A549 (cell line): ENCODE data around the gene FAM107B. TPM values are rescaled to one million over a fixed set of nuclear protein-coding genes. Genes with fewer than 3 reads are reported as not detected.
A peak's percentile ranks its signal among the peaks of the same experiment; 100 is the strongest.

Source experiments
- ATOH8 ChIP-seq: fragments of 250-450 bp; sonication (Bioruptor Pico); IDR thresholded peaks from 2 replicates; pipeline ENCODE4 v1.5.0; 2020; ENCODE audit warnings: low read depth, mild to moderate bottlenecking, moderate library complexity
- CBX8 ChIP-seq: fragments of 200-600 bp; sonication (generic); IDR thresholded peaks from 2 replicates; pipeline ENCODE4 v1.6.1; 2016
- CHD2 ChIP-seq: fragments of 150-350 bp; IDR thresholded peaks from 2 replicates; pipeline ENCODE4 v1.6.1; 2014; ENCODE audit warnings: low read length; ENCODE audit not compliant: partially characterized antibody
- E2F6 ChIP-seq: IDR thresholded peaks from 2 replicates; pipeline ENCODE4 v1.6.1; 2012; ENCODE audit warnings: low read depth, borderline replicate concordance
- EHF ChIP-seq: fragments of 250-450 bp; sonication (Bioruptor Pico); IDR thresholded peaks from 2 replicates; pipeline ENCODE4 v1.5.0; 2020; ENCODE audit warnings: mild to moderate bottlenecking
- ELK1 ChIP-seq: fragments of 150-350 bp; IDR thresholded peaks from 2 replicates; pipeline ENCODE4 v1.6.1; 2014; ENCODE audit warnings: low read depth, mild to moderate bottlenecking, low read length
- EP300 ChIP-seq, 2 experiments: fragments of >200 bp; sonication (Bioruptor Twin); formaldehyde crosslinking; IDR thresholded peaks; 2 replicates in 1 of 2; 3 replicates in 1 of 2; pipeline ENCODE4 v1.6.1; 2016 to 2017
- FOSB ChIP-seq: fragments of 250-450 bp; sonication (Bioruptor Pico); IDR thresholded peaks from 2 replicates; pipeline ENCODE4 v1.5.0; 2020; ENCODE audit warnings: mild to moderate bottlenecking, moderate library complexity
- FOSL2 ChIP-seq, 2 experiments: fragments of 450-650 bp in 1 of 2; fragments of >200 bp in 1 of 2; sonication (Bioruptor Twin) in 1 of 2; formaldehyde crosslinking; IDR thresholded peaks; 2 replicates each; pipeline versions ENCODE4 v1.5.0 to v1.6.1; 2016 to 2020; ENCODE audit warnings: mild to moderate bottlenecking in 1 of 2, moderate library complexity in 1 of 2
- FOXS1 ChIP-seq: fragments of 250-450 bp; sonication (Bioruptor Pico); IDR thresholded peaks from 2 replicates; pipeline ENCODE4 v1.5.0; 2020; ENCODE audit warnings: mild to moderate bottlenecking, moderate library complexity
- GATA3 ChIP-seq: IDR thresholded peaks from 2 replicates; pipeline ENCODE4 v1.6.1; 2012; ENCODE audit warnings: borderline replicate concordance
- HDAC2 ChIP-seq: fragments of 200-600 bp; sonication (generic); IDR thresholded peaks from 2 replicates; pipeline ENCODE4 v1.6.1; 2016
- HES2 ChIP-seq: fragments of >200 bp; sonication (Bioruptor Twin); formaldehyde crosslinking; IDR thresholded peaks from 2 replicates; pipeline ENCODE4 v1.6.1; 2016
- HEYL ChIP-seq: fragments of 250-450 bp; sonication (Bioruptor Pico); IDR thresholded peaks from 2 replicates; pipeline ENCODE4 v1.8.0; 2021; ENCODE audit warnings: mild to moderate bottlenecking, moderate library complexity
- JUNB ChIP-seq: fragments of >200 bp; sonication (Bioruptor Twin); formaldehyde crosslinking; IDR thresholded peaks from 2 replicates; pipeline ENCODE4 v1.6.1; 2016
- MYC ChIP-seq: IDR thresholded peaks from 2 replicates; pipeline ENCODE4 v1.6.1; 2012; ENCODE audit warnings: mild to moderate bottlenecking, inconsistent platforms, low read length, improper control_type of control experiment, borderline replicate concordance
- NFE2L2 ChIP-seq: fragments of 150-350 bp; conservative IDR thresholded peaks from 2 replicates; pipeline ENCODE4 v1.6.1; 2014; ENCODE audit warnings: low read length
- NPAS2 ChIP-seq: fragments of 250-450 bp; sonication (Bioruptor Pico); IDR thresholded peaks from 2 replicates; pipeline ENCODE4 v1.8.0; 2022; ENCODE audit warnings: mild to moderate bottlenecking, moderate library complexity, borderline replicate concordance
- PHF8 ChIP-seq: fragments of 200-600 bp; sonication (generic); IDR thresholded peaks from 2 replicates; pipeline ENCODE4 v1.6.1; 2016; ENCODE audit warnings: low read depth, mild to moderate bottlenecking, antibody characterized with exemption, moderate library complexity, borderline replicate concordance
- POLR2A ChIP-seq: IDR thresholded peaks from 2 replicates; pipeline ENCODE4 v1.6.1; 2012; ENCODE audit warnings: mild to moderate bottlenecking, low read length
- RARB ChIP-seq: fragments of 250-450 bp; sonication (Bioruptor Pico); IDR thresholded peaks from 2 replicates; pipeline ENCODE4 v1.8.0; 2021; ENCODE audit warnings: mild to moderate bottlenecking, moderate library complexity
- REST ChIP-seq: fragments of 200-600 bp; sonication (generic); IDR thresholded peaks from 2 replicates; pipeline ENCODE4 v1.6.1; 2016; ENCODE audit warnings: antibody characterized with exemption, mild to moderate bottlenecking, moderate library complexity
- RFX5 ChIP-seq: fragments of 450-650 bp; IDR thresholded peaks from 2 replicates; pipeline ENCODE4 v1.7.1; 2014; ENCODE audit warnings: antibody characterized with exemption, mild to moderate bottlenecking, moderate library complexity
- TP53 ChIP-seq: fragments of 250-450 bp; sonication (Bioruptor Pico); IDR thresholded peaks from 2 replicates; pipeline ENCODE4 v1.5.0; 2021; ENCODE audit warnings: mild to moderate bottlenecking, moderate library complexity
- USF2 ChIP-seq: fragments of 450-650 bp; IDR thresholded peaks from 2 replicates; pipeline ENCODE4 v1.6.1; 2014; ENCODE audit warnings: antibody characterized with exemption
- ZNF302 ChIP-seq: fragments of 250-450 bp; sonication (Bioruptor Pico); IDR thresholded peaks from 2 replicates; pipeline ENCODE4 v1.9.0; 2021; ENCODE audit warnings: inconsistent platforms, mild to moderate bottlenecking, moderate library complexity
- ZSCAN20 ChIP-seq: fragments of 250-450 bp; sonication (Bioruptor Pico); IDR thresholded peaks from 2 replicates; pipeline ENCODE4 v1.8.0; 2022; ENCODE audit warnings: mild to moderate bottlenecking, moderate library complexity
- polyA plus RNA-seq, 4 experiments: library from polyadenylated mRNA; depleted of rRNA in 3 of 4; stranded (reverse); fragments of >200 nt; fragmentation: RNase III in 1 of 4; extraction: RNeasy Plus Mini Kit Qiagen cat#74134 plus additional on column Dnase treatment in 1 of 4; gene quantifications; 2 replicates in 3 of 4; 3 replicates in 1 of 4; pipeline ENCODE4 v1.2.3, GENCODE V29; 2011 to 2017

Gene FAM107B
- polyA plus RNA-seq, 2 of the 4 experiments (the other 2 are of a cell fraction) = 99.9 to 173 TPM

- TF ChIP-seq HES2 (no peak), PHF8 (no peak), ELK1 (no peak), CBX8 (no peak), NPAS2 (CRISPR knock-in tag) (peak; percentile 94), GATA3 (no peak), HEYL (peak; percentile 99), TP53 (CRISPR knock-in tag) (peak; percentile 98), HDAC2 (no peak), FOXS1 (CRISPR knock-in tag) (peak; percentile 98), POLR2A (no peak), EHF (CRISPR knock-in tag) (peak; percentile 99), MYC (no peak), ZNF302 (CRISPR knock-in tag) (peak; percentile 99), FOSL2 (IDR thresholded peaks at IDR 0.05) (no peak), FOSL2 (CRISPR knock-in tag; IDR thresholded peaks at IDR 0.05) (no peak), FOSB (CRISPR knock-in tag) (peak; percentile 98), NFE2L2 (no peak), RARB (peak; percentile 92), JUNB (no peak), ATOH8 (CRISPR knock-in tag) (peak; percentile 100), EP300 (IDR thresholded peaks at IDR 0.05) (no peak; a peak in 1 of 5 replicates), USF2 (peak; percentile 58; the same call in 1 of the 2 replicates), CHD2 (no peak), REST (no peak), E2F6 (no peak), RFX5 (no peak), ZSCAN20 (CRISPR knock-in tag) (peak; percentile 99)
Observed at GRCh38 chr10:14779001-14779651, 4.4 kb upstream of the FAM107B start (continued).
